ENCODE results near the gene TTLL3.

GRCh38 chr3:9803494-9803893 lies 6.6 kb upstream of the TTLL3 start:
- TF ChIP-seq YY1 (IDR thresholded peaks at IDR 0.05; ENCODE audit: insufficient read depth, insufficient read length) (no peak), ZNF274 (IDR thresholded peaks at IDR 0.05; ENCODE audit: low read depth, low read length) (no peak)
